ENCODE measurements around the gene KISS1. TPM values are rescaled to one million over a fixed set of nuclear protein-coding genes. Genes with fewer than 3 reads are reported as not detected.

KISS1 gene
- total RNA-seq, 6 experiments from 2014 or later, result 0.51 to 1.1 (median 0.72) TPM; not detected in 3

- peaks cover 0 to 5% (median 0%) of the 10 kb centered on the region in 4 donors for H3K36me3 ChIP-seq
- no peak overlapping the region for H3K27ac ChIP-seq
- no peaks in the 10 kb centered on the region for H3K9me3 ChIP-seq
- DNase-seq, result no peak
- no peak for ATAC-seq
- intact Hi-C loops (cut with DNase I), result loop anchor here in 1 of 2 donors (10.0 kb wide), 1 partner anchor 154 kb away; no protein-coding TSS in a partner anchor
- H3K4me1 ChIP-seq, result peaks cover 0 to 43% (median 15%) of the 10 kb centered on the region in 4 donors
- H3K4me3 ChIP-seq, result no peak overlapping the region
- no peaks in the 10 kb centered on the region for H3K27me3 ChIP-seq
- no peak for TF ChIP-seq POLR2A (IDR thresholded peaks at IDR 0.05)
- TF ChIP-seq, protein P1, sequence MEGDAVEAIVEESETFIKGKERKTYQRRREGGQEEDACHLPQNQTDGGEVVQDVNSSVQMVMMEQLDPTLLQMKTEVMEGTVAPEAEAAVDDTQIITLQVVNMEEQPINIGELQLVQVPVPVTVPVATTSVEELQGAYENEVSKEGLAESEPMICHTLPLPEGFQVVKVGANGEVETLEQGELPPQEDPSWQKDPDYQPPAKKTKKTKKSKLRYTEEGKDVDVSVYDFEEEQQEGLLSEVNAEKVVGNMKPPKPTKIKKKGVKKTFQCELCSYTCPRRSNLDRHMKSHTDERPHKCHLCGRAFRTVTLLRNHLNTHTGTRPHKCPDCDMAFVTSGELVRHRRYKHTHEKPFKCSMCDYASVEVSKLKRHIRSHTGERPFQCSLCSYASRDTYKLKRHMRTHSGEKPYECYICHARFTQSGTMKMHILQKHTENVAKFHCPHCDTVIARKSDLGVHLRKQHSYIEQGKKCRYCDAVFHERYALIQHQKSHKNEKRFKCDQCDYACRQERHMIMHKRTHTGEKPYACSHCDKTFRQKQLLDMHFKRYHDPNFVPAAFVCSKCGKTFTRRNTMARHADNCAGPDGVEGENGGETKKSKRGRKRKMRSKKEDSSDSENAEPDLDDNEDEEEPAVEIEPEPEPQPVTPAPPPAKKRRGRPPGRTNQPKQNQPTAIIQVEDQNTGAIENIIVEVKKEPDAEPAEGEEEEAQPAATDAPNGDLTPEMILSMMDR (IDR thresholded peaks at IDR 0.05), result no peak
- 61% methylated on average over 6 of the region's 7 CpGs for WGBS (ENCODE audit: insufficient coverage, low coverage, low lambda C conversion rate, missing lambda C conversion rate)
Measured at GRCh38 chr1:204211046-204211445, 14.8 kb upstream of the KISS1 start.

DNA sequence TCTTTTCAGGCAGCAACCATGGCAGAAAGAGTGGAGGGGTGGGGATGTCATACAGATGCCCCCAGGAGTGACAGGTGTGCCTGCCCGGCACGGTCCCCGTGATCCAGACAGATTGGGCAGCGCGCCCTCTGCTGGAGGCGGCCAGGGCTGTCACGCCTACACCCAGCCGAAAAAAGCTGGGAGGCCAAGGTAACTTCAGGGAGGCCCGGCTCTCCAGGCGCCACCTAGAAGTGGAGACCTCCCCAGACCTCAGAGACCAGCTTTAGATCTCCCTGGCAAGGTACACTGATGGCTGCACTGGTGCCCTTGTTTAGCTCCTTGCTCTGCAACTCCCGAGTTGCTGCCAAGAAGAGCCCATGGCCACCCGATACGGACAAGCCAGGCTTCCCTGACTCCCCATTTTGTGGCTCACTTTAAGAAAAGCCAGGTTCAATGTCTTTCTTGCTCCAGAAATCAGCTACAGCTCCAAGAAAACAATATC, 10.9 kb upstream of the KISS1 start:
- DNase-seq, result peak; percentile 74 to 80 (median 76)
- H3K9me3 ChIP-seq, result no peaks in the 10 kb centered on the region
- peaks cover 0 to 5% (median 0%) of the 10 kb centered on the region in 4 donors for H3K36me3 ChIP-seq
- WGBS (ENCODE audit: insufficient coverage, low coverage, low lambda C conversion rate, missing lambda C conversion rate), result 26% methylated on average over 7 of the region's 13 CpGs
- H3K4me1 ChIP-seq, result peaks cover 0 to 35% (median 11%) of the 10 kb centered on the region in 4 donors
- TF ChIP-seq, protein P1 (IDR thresholded peaks at IDR 0.05), result peak; percentile 72 to 94 (median 88)
- TF ChIP-seq POLR2A (IDR thresholded peaks at IDR 0.05), result no peak
- H3K27me3 ChIP-seq, result no peaks in the 10 kb centered on the region
- ATAC-seq, result peak; percentile 88 to 95 (median 91)
- H3K27ac ChIP-seq, result no peak overlapping the region
- intact Hi-C loops (cut with DNase I), result loop anchor here in 1 of 2 donors (5.0 kb wide), 1 partner anchor 45 kb away; no protein-coding TSS in a partner anchor
- no peak overlapping the region for H3K4me3 ChIP-seq

DNA sequence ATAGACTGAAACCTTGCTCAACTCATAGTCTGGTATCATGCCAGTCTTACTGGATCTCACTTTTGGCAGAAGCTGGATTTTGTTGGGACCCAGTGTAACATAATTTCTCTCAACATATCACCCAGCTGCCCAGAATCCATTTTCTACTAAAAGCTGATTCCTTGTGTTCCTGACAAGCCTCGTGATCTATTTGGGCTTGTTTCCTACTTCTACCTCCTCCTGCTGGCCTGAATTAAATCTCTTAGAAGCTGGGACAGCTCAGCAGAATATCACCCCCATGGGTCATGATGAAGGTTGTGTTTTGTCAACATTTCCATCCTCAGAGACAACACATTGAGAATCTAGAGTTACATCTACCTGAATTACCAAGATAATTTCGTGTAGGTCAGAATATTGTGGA, 9.8 kb upstream of the KISS1 start:
- intact Hi-C loops (cut with DNase I), result loop anchor here in 1 of 2 donors (5.0 kb wide), 1 partner anchor 44 kb away; no protein-coding TSS in a partner anchor
- H3K27ac ChIP-seq, result no peak overlapping the region
- DNase-seq (no peak), ATAC-seq (peak in 2 of 4 donors; percentile 19 to 29)
- 37% methylated on average over 2 of the region's 2 CpGs for WGBS (ENCODE audit: insufficient coverage, low coverage, low lambda C conversion rate, missing lambda C conversion rate)
- H3K4me3 ChIP-seq, result no peak overlapping the region
- peaks cover 0 to 5% (median 0%) of the 10 kb centered on the region in 4 donors for H3K36me3 ChIP-seq
- no peaks in the 10 kb centered on the region for H3K9me3 ChIP-seq
- H3K4me1 ChIP-seq, result peaks cover 0 to 25% (median 10%) of the 10 kb centered on the region in 4 donors
- no peak for TF ChIP-seq POLR2A (IDR thresholded peaks at IDR 0.05)
- TF ChIP-seq, protein P1 (IDR thresholded peaks at IDR 0.05), result peak in 1 of 4 donors; percentile 7
- H3K27me3 ChIP-seq, result no peaks in the 10 kb centered on the region

DNA sequence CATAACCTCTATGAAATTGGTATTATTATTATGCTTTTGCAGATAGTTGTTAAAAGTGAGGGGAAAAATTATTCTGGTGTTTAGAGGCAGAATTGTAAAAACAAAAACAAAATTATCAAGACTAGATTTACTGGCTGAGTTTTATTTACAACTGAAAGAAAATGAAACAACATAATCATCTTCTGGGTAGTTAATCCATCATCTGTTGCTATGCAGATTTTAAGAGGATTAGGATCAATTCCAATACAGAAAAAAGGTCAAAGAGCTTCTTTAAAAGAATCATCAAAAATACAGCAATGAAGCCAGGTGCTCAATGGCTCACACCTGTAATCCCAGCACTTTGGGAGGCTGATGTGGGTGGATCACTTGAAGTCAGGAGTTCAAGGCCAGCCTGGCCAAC, 9.2 kb upstream of the KISS1 start:
- Histone ChIP-seq H3K27me3 (no peaks in the 10 kb centered on the region), H3K9me3 (no peaks in the 10 kb centered on the region), H3K27ac (no peak overlapping the region), H3K4me1 (peaks cover 0 to 28% (median 10%) of the 10 kb centered on the region in 4 donors), H3K4me3 (no peak overlapping the region), H3K36me3 (peaks cover 0 to 5% (median 0%) of the 10 kb centered on the region in 4 donors)
- ATAC-seq (no peak), DNase-seq (no peak)
- intact Hi-C loops (cut with DNase I), result loop anchor here in 1 of 2 donors (5.0 kb wide), 1 partner anchor 43 kb away; no protein-coding TSS in a partner anchor
- TF ChIP-seq POLR2A (IDR thresholded peaks at IDR 0.05), result no peak
- TF ChIP-seq, protein P1 (IDR thresholded peaks at IDR 0.05), result no peak

Measured in right lobe of liver (tissue), 6 donors.